Neural progenitor cell (in vitro differentiated cells): Measurements from ENCODE around the gene EEF1A1.

Experiments used
- EZH2 ChIP-seq: fragments of 200-600 bp; sonication (generic); IDR thresholded peaks from 2 replicates; pipeline ENCODE4 v1.6.1; 2017; ENCODE audit warnings: antibody characterized with exemption, mild to moderate bottlenecking, moderate library complexity
- EZH2phosphoT487 ChIP-seq: fragments of 200-600 bp; sonication (generic); IDR thresholded peaks from 2 replicates; pipeline ENCODE4 v1.6.1; 2017; ENCODE audit warnings: antibody characterized with exemption
- TF ChIP-seq, protein P1 (sequence below): fragments of 200-600 bp; sonication (generic); IDR thresholded peaks from 2 replicates; pipeline ENCODE4 v1.5.1; 2017; ENCODE audit warnings: antibody characterized with exemption, mild to moderate bottlenecking

DNA sequence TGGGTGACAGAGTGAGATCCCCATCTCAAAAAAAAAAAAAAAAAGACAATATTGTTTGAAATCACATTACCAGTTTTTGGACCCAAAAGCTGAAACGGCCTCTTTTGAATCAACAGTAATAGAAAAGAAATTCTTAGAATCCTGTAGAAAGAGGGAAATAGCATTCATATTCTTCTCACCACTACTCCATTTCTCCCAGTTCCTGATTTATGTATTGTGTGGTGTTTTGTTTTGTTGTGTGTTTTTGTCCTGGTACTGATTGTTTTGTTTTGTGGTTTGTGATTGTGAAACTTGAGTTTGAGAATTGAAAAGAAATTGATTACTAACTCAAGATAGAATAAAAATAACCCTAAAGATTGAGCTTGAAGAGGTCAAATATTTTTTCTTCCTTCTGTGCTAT is 26.2 kb upstream of the EEF1A1 start:
- TF ChIP-seq, protein P1, sequence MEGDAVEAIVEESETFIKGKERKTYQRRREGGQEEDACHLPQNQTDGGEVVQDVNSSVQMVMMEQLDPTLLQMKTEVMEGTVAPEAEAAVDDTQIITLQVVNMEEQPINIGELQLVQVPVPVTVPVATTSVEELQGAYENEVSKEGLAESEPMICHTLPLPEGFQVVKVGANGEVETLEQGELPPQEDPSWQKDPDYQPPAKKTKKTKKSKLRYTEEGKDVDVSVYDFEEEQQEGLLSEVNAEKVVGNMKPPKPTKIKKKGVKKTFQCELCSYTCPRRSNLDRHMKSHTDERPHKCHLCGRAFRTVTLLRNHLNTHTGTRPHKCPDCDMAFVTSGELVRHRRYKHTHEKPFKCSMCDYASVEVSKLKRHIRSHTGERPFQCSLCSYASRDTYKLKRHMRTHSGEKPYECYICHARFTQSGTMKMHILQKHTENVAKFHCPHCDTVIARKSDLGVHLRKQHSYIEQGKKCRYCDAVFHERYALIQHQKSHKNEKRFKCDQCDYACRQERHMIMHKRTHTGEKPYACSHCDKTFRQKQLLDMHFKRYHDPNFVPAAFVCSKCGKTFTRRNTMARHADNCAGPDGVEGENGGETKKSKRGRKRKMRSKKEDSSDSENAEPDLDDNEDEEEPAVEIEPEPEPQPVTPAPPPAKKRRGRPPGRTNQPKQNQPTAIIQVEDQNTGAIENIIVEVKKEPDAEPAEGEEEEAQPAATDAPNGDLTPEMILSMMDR: no peak
- TF ChIP-seq EZH2: no peak
- no peak for TF ChIP-seq EZH2phosphoT487
